Epidermal melanocyte (primary cell): Measurements from ENCODE around the gene STIM1.
A peak's percentile ranks its signal among the peaks of the same experiment; 100 is the strongest.
"Not testable (repeated sequence)": the region's sequence is repeated elsewhere in the genome, so short reads cannot be mapped to it uniquely, and the experiment has no call there.

Source experiments
- DNase-seq: peaks from one replicate; pipeline ENCODE4 v3.0.0; 2011; ENCODE audit warnings: low spot score; ENCODE audit not compliant: insufficient read length

STIM1 gene

DNA sequence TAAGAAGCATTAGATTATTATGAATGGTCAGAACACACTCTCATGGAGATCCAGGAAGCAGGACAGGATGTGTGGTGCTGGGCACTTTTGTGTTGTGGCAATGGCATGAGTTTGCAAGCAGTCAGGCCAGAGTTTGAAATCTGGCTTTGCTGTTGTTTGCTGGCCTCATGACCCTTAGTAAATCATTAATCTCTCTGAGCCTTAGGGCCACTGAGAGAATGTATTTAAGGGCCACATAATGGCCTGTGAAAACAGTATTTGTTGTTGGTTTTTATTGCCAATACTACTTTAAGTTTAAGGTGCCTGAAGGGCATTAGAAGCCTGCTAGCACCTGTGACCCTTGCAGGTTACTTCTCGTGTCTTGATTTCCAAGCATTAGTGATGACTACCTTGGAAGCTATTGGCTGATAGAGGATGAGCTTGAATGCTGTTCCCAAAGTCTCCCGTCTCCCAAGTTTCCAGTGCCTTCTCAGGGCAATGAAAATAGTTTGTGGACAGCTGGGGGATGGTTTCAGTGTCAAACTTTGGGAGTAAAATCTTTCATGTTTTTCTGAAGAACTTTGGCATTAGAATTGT, 24.6 kb downstream of the STIM1 start:
- no peak for DNase-seq

DNA sequence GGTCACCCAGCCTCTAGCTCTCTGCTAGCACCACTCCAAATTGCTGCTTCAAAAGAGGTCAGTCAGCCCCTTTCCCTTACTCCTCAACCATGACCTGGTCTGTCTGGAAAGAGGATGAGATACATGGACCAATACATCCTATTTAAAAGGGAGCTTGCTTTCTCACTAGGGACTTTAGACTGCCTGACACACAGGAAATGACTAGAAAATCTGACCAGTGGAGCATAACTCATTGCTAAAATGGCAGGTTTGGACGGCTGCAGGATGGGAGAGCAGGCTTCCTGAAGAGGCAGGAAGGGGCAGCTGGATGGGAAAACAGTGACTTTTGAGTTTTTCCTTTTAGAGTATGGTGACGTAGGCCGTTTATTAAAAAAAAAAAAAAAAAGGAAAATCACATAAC, 25.3 kb downstream of the STIM1 start:
- DNase-seq = no peak

DNA sequence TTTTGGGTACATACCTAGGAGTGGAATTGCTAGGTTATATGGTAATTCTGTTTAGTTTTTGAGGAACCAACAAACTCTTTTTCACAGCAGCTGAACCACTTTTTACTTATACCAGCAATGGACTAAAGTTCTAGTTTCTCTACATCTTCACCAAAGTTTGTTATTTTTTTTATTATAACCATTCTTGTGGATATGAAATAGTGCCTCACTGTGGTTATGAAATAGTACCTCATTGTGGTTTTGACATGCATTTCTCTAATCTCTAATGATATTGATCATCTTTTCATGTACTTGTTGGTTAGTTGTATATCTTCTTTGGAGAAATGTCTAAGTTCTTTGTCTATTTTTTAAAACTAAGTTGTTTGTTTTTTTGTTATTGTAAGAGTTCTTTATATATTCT, 27.2 kb downstream of the STIM1 start:
- DNase-seq = no peak

DNA sequence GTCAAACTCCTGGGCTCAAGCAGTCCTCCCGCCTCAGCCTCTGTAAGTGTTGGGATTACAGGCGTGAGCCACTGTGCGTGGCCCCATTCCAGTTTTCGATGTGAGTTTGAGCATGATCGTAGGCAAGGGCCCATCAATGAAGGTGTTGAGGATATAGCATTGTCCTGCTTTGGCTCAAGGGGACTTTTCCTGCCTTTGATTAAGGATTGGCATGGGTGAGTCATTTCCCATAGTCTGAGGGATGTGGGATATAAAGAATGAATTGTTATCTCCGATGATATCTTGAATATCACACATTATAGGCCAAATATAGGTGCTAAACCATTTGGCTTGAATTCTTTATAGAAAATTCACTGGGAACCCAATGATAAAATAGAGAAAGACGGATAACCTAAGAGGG, 30.4 kb downstream of the STIM1 start:
- no peak for DNase-seq

DNA sequence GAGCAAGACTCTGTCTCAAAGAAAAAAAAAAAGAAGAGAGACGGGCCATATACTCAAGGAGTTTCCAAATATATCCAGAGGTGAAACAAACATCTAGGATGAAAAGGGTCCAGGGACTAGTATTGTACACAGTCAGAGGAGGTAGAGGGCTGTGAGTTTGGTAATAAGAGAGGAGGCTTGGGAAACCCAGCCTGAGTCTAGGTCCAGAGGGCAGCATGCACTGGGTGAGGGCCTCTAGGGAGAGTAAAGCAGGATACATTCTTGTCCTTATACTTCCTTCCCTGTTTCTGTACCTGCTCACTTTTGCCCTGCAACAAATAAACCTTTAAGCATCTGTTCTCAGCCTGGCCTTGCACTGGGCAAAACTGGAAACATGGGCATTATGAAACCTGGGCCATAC, 31.5 kb downstream of the STIM1 start:
- no peak for DNase-seq

DNA sequence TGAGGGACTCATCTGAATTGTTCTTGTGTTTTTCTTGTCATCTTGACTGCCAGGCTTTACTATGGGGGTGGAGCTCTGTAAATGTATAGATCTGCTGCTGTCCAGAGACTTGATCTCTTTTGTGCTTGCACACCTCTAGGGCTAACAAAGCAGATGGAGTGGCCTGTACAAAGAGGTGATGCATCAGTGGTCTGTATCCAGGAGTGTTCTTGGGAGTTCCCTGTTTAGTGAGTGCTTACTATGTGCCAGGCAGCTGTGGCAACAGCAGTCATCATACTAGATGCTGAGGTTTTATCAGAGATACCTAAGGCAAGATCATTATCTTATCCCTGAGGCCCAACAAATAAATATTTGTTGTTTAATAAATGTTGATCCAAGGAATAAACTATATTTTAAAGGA, 33.4 kb downstream of the STIM1 start:
- no peak for DNase-seq

DNA sequence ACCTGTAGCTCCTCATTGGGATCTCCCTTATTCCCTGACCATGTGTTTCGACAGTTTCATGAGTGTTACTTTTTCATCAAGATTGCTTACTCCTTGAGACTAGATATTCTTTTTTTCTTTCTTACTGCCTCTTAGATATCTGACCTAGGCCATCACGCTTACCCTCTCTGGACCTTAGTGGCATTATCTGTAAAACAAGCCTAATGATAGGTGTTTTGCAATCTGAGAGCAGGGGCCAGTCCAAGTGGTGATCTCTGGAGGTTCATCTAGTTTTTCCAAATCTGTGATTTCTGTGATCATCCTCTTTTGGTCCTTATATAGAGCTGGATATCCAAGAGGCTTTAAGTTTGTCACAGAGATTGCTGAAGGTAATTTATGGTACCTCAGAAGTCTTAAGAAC, 34.5 kb downstream of the STIM1 start:
- no peak for DNase-seq

DNA sequence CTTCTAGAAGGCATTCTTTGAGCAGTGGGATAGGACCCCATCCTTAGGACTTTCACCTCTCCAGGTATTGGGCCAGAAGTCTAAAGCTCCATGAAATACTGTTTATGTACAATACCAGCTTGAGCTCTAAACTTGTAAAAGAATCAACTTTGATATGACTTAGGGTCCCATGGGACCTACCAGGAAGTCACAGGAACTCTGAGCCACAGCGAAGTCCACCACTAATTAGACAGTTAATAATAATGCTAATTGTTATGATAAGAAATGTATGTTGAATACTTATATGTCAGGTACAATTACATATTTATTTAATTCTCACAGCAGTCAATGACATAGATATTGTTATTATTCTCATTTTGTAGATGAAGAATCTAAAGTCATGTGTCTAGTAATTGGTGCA, 35.3 kb downstream of the STIM1 start:
- DNase-seq = no peak

DNA sequence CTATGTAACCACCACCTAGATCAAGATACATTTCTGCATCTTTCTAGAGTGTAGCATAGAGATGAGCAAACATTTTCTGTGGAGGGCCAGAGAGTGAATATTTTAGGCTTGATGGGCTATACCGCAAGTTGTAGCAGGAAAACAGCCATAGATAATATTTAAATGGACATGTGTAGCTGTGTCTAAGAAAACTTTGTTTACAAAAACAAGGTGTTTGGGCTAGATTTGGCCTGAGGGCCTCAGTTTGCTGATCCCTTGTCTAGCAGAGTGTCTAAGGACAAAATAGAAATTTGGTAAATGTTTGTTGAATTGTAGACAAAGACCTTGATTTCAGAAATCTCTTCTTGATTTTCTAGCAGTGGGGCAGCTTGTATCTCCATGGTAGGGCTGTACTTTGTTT, 36.3 kb downstream of the STIM1 start:
- no peak for DNase-seq

DNA sequence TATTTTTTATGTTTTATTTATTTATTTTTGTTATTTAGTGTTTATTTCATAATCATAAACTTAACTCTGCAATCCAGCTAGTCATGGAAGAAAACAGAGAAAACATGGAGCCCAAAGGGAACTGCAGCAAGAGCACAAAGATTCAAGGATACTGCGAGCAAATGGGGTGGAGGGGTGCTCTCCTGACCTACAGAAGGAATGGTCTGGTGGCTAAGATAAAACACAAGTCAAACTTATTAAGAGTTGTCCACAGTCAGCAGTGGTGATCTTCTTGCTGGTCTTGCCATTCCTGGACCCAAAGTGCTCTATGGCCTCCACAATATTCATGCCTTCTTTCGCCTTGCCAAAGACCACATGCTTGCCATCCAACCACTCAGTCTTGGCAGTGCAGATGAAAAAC, 36.7 kb downstream of the STIM1 start:
- no peak for DNase-seq

DNA sequence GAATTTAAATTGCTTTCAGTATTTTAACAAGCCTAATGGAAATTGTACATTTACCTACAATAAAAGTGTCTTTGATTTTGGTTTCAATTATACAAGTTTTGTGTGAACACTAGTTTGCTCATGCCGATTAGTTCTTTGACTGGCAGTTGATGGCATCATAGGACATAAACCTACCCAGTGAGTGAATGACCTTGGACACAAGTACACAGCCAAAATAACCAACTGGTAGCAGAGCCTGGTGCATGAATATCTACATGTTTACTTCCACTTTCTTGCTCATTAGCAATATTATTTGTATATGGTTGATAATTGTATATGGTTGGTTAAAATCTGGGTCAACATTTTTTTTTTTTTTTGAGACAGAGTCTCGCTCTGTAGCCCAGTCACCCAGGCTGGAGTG, 37.8 kb downstream of the STIM1 start:
- no peak for DNase-seq

DNA sequence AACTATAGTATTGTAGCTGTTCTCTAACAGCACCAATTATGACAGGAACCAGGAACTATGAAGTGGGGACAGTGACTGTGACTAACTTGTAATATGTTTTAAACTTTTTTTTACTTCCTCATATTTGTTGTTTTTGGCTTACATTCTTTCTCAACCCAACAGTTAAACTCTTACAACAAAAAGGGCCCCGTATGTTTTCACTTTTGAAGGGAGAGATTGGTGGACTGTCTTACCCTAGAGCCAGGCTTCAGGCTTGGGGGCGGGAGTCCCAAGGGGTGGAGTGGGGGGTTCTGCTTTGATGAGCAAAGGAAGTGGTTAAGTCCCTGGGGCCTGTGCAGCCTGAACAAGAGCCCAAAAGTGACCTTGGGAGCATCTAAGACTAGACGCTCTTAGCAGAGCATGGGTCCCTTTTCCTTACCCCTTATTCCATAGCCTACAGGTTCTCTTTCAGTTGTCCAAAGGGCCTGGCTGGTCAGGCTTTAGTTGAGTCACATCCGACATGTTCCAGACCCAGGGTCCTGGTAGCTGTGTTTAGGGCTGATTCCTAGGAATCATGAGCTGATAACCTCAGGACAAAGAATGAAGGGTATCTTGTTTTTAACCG, 38.8 kb downstream of the STIM1 start:
- DNase-seq = no peak

DNA sequence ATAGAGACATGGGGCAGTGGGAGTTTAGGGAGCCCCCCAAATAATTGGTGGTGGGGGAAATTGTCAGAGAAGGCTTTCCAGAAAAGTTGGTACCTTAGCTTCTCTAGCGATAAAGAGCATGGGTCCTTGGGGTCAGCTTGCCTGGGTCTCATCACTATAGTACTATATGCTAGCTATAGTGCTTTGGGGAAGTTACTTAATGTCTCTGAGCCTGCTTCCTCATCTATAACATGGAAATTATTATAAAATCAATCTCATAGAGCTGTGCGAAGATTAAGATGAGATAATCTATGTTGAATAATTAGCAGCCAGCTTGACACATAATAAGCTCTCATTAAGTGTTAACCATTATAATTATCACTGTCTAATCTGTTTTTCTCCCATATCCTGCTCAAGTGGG, 41.2 kb downstream of the STIM1 start:
- DNase-seq = no peak

DNA sequence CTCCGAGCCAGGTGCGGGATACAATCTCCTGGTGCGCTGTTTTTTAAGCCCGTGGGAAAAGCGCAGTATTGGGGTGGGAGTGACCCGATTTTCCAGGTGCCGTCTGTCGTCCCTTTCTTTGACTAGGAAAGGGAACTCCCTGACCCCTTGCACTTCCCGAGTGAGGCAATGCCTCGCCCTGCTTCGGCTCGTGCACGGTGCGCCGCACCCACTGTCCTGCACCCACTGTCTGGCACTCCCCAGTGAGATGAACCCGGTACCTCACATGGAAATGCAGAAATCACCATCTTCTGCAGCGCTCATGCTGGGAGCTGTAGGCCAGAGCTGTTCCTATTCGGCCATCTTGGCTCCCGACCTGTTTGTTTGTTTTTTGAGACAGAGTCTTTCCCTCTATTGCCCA, 44.8 kb downstream of the STIM1 start:
- not testable (repeated sequence) for DNase-seq

DNA sequence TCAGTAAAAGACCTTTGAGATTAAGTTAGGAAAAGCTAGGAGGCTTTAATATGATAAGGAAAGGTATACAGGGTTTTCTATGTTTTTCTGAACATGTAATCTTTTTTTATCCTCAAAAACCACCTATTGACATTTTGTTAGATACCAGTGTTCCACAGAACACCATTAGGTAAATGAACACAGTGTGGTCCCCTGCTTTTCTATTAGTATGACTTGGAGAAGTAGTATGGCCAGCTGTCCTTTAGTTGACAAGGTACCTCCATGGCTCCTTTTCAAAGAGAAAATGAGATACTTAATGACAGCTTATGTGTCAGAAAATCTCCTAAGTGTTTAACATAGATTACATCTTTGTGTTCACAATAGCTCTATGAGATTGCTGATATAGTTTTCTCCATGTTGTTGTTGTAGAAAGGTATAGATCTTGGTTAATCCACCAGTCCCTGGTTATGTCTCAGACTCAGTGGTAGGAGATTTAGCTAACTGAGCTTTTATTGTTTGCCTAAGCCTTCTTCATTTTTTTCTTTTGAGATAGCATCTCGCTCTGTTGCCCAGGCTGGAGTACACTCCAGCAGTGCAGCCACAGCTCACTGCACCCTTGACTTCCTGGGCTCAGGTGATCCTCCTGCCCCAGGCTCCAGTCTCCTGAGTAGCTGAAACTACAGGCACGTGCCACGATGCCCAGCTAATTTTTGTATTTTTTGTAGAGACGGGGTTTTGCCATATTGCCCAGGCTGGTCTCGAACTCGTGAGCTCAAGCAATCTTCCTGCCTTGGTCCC, 46.0 kb downstream of the STIM1 start:
- DNase-seq = no peak

DNA sequence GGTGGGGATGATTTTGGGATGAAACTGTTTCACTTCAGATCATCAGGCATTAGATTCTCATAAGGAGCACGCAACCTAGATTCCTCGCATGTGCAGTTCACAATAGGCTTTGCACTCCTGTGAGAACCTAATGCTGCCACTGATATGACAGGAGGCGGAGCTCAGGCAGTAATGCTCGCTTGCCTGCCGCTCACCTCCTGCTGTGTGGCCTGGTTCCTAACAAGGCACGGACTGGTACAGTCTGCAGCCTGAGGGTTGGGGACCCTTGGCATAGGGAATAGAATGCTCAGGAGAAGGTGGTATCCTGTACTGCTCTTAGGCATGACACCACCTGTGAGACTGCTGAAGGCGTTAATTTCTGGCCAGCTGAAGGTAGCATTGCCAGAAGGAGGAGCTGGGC, 47.0 kb downstream of the STIM1 start:
- no peak for DNase-seq

DNA sequence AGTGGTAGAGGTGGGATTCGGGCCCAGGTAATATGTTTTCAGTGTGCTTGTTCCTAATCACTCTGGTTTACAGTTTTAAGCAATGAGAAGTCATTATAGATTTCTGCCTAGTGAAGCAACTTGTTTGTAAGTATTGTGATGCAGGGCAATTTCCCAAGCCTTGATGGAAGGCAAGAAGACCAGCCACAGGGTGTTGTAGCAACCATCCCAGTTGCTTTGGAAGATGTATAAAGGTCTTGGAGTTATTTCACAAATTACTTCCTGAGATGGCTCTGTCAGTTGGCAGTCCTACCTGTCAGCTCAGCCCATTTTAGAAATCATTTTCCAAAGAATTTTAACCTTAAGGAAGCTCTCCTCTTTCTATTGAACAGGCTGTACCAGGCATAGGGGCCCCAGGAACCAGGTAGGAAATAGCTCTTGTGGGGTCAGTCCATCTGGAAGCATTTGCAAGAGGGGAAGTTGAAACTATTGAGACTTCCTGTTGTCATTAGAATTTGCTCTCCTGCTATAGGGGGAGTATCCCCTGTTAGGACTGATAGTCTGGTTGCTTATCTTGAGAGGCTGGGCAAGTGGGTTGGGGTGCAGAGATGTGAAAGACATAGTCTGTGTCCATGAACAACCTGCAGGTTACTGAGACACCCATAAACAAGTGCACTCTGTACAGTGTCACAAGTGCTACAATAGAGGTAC, 47.9 kb downstream of the STIM1 start:
- no peak for DNase-seq

DNA sequence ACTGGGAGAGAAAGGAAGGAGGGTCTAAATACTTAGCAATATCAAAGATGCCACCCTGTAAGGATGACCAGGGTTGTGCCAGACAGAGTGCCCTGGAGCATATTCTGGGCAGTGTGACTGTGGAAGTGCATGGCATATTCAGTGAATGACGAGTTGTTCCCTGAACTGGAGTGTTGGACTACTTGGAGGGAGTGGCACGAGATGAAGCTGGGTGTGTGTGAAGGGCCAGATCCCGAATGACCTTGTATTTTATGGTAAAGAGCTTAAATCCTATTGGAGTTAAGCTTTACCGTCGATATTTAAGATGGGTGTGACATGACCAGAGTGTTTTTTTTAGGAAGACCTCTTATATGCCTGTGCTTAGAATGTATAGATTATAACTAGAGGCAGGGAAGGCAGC, 48.8 kb downstream of the STIM1 start:
- DNase-seq = no peak

DNA sequence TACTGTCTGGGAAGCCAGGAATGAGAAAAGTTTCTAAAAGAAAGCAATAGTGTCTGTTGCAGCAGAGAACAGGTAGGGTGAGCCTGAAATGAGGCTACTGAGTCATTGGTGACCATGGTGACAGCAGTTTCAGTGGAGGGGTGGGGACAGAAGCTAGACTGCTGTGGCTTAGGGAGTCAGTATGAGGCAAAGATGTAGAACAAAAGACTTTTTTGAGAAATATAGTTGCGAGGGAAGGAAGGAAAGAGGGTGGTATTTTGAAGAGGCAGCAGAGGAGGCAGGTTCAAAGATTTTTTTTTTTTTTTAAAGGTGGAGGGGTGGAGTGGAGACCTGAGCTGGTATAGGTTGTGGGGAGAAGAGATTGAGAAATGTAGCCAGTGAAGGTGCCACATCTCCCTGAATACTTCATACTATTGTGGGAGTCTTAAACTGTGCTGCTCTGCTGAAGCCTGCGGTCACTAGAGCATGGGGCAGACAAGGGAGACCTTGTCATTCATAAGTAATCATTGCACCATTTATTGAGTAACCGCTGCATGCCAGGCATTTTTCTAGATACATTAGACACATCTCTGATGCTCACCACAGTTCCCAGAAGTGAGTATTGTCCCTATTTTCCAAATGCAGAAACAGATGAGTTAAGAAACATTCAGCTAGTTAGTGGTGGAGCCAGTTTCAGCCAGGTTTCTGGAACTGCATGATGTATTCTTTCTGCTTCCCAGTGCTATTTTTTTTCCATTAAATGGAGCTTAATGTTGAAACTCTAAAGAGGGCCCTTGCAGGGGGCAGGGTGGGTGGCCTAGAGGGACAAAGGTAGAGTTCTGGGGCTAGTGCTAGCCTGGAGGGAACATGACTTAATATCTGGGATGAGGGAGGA, 49.9 kb downstream of the STIM1 start:
- peak; percentile 84 for DNase-seq

DNA sequence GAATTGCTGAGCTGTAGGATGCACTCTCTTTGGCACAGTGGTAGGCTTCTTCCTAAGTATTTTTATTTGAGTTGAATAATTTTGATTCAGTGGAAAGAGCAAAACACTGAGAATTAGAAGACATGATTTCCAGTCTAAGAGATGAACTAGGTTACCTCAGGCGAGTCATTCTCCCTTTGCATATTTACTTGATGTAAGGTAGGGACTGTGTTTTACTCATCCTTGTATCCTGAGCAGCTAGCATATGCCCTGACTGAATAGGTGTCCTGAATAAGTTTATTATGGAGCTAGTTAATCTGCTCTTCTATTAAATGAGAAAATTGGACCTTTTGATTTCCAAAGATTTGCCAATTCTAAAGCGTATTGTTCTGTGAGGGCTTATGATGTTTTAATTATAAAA, 50.7 kb downstream of the STIM1 start:
- DNase-seq = no peak

DNA sequence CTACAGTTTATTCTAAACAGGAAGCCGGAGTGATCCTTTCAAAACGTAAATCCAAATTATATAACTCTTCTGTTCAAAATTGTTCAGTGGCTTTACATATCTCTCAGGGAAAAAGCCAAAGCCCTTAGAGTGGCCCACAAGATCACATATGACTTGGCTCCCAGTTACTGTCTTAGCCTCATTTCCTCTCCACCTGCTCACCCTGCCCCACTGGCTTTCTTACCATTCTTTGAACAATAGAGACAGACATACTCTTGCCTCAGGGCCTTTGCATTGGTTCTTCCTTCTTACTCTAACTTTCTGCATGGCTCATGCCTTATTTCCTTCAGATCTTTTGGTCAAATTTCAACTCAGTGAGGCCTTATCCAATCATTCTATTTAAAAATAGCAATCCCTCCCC, 52.1 kb downstream of the STIM1 start:
- DNase-seq = no peak

DNA sequence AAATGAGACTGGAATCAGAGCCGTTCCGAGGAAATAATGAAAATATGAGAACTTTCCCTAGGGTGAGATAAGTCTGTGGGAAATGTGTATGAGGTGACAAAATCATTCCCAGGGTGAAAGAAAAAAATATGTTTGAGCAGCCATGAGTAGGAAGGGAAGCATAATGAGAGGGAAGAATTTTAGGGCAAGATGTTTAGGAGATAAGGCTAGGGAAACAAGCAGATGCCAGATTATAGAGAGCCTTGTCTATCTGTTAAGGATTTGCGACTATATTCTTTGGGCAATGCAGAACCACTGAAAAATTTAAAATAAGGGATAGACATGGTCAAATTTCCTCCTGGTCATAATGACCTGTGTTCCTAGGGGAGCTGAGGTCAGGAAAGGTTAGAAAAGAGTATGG, 54.4 kb downstream of the STIM1 start:
- no peak for DNase-seq
